CD4-positive, CD25-positive, alpha-beta regulatory T cell (primary cell): ENCODE results near the gene USP54. TPM values are rescaled to one million over a fixed set of nuclear protein-coding genes. Genes with fewer than 3 reads are reported as not detected.

ENCODE experiments used
- ATAC-seq, 2 donors: fragments of 150-1000 bp; cut with Tn5 transposase; one replicate each; pipeline ENCODE4 v1.10.0; 2021; ENCODE audit warnings: low read depth in 2 of 2, moderate number of reproducible peaks in 2 of 2, moderate library complexity in 1 of 2
- DNase-seq, 3 donors: peaks; one replicate each; pipeline versions ENCODE4 v3.0.0 to v3.0.0-alpha.2; 2012 to 2022; ENCODE audit warnings: mixed read lengths in 1 of 3
- H3K27ac ChIP-seq: one replicate; pipeline ENCODE4 v1.7.0; 2013; ENCODE audit warnings: mild to moderate bottlenecking, low read length; ENCODE audit not compliant: insufficient read depth, poor library complexity, severe bottlenecking
- H3K27me3 ChIP-seq: one replicate; pipeline ENCODE4 v1.7.0; 2013; ENCODE audit warnings: low read length; ENCODE audit not compliant: control insufficient read depth, insufficient read depth
- H3K36me3 ChIP-seq: one replicate; pipeline ENCODE4 v1.7.0; 2013; ENCODE audit warnings: mild to moderate bottlenecking, low read length, moderate library complexity; ENCODE audit not compliant: control insufficient read depth, insufficient read depth
- H3K4me1 ChIP-seq: 2 replicates; pipeline ENCODE4 v1.7.0; 2013; ENCODE audit warnings: mild to moderate bottlenecking, low read length; ENCODE audit not compliant: insufficient read depth, control insufficient read depth, poor library complexity, severe bottlenecking
- H3K4me3 ChIP-seq: one replicate; pipeline ENCODE4 v1.7.0; 2013; ENCODE audit warnings: low read depth, mild to moderate bottlenecking, low read length, moderate library complexity
- H3K9me3 ChIP-seq, 2 experiments: 1 replicate in 1 of 2; 2 replicates in 1 of 2; pipeline ENCODE4 v1.7.0; 2013; ENCODE audit warnings: low read length in 2 of 2, mild to moderate bottlenecking in 1 of 2, moderate library complexity in 1 of 2; ENCODE audit not compliant: control insufficient read depth in 2 of 2
- H3K27ac Mint-ChIP-seq, 3 donors: one replicate each; pipeline ENCODE4 v1.8.0; 2020 to 2022; ENCODE audit warnings: mild to moderate bottlenecking in 3 of 3, mixed read lengths in 3 of 3, moderate library complexity in 2 of 3
- H3K27me3 Mint-ChIP-seq: one replicate; pipeline ENCODE4 v1.8.0; 2022; ENCODE audit warnings: mild to moderate bottlenecking, mixed read lengths
- H3K36me3 Mint-ChIP-seq: one replicate; pipeline ENCODE4 v1.8.0; 2020; ENCODE audit warnings: mixed read lengths
- H3K4me1 Mint-ChIP-seq, 4 donors: one replicate each; pipeline ENCODE4 v1.8.0; 2020 to 2022; ENCODE audit warnings: mixed read lengths in 4 of 4, mild to moderate bottlenecking in 1 of 4
- H3K4me3 Mint-ChIP-seq, 4 donors: one replicate each; pipeline ENCODE4 v1.8.0; 2020 to 2022; ENCODE audit warnings: mild to moderate bottlenecking in 4 of 4, mixed read lengths in 4 of 4, moderate library complexity in 3 of 4
- H3K9me3 Mint-ChIP-seq, 7 donors: one replicate each; pipeline ENCODE4 v1.8.0; 2020 to 2022; ENCODE audit warnings: mixed read lengths in 7 of 7, mild to moderate bottlenecking in 3 of 7, moderate library complexity in 2 of 7
- polyA plus RNA-seq, 4 donors: library from polyadenylated mRNA; unstranded; fragments of 300-500 nt; fragmentation: Illumina TruSeq; gene quantifications; one replicate each; pipeline ENCODE4 v1.2.3, GENCODE V29; 2021
- total RNA-seq: library from RNA; stranded (reverse); gene quantifications from one replicate; pipeline ENCODE4 v1.2.3, GENCODE V29; 2022

The USP54 gene
- total and polyA plus RNA-seq, 5 donors from 2014 or later = 0.84 to 4.2 (median 1.1) TPM

- no peak for ATAC-seq
- Mint-ChIP-seq H3K9me3 (peaks cover 0 to 5% (median 0%) of the 10 kb centered on the region in 7 donors), H3K4me3 (no peak overlapping the region), H3K4me1 (peaks cover 20 to 67% (median 55%) of the 10 kb centered on the region in 4 donors), H3K27ac (peak overlapping the region in 2 of 3 donors; percentile 31 to 45), H3K27me3 (no peaks in the 10 kb centered on the region), H3K36me3 (peaks cover 2% of the 10 kb centered on the region)
- H3K9me3 ChIP-seq = no peaks in the 10 kb centered on the region
- H3K27ac ChIP-seq = no peak overlapping the region
- DNase-seq = no peak
- no peaks in the 10 kb centered on the region for H3K36me3 ChIP-seq
- no peaks in the 10 kb centered on the region for H3K27me3 ChIP-seq
- H3K4me3 ChIP-seq = no peak overlapping the region
- peaks cover 58% of the 10 kb centered on the region for H3K4me1 ChIP-seq
Observed at GRCh38 chr10:73497623-73498022, 93.5 kb downstream of the USP54 start.

GRCh38 chr10:73495884-73496674, 95.1 kb downstream of the USP54 start, which contains the start of gene PPP3CB:
TSS of gene PPP3CB (minus strand) at chr10:73496024. CDS start at chr10:73495889, 135 bp downstream.
- no peaks in the 10 kb centered on the region for H3K27me3 Mint-ChIP-seq
- H3K36me3 ChIP-seq = no peaks in the 10 kb centered on the region
- peak within 1 kb of the TSS; percentile 95 for H3K4me3 ChIP-seq
- peak; percentile 80 to 85 for ATAC-seq
- no peaks in the 10 kb centered on the region for H3K27me3 ChIP-seq
- H3K36me3 Mint-ChIP-seq = peaks cover 3% of the 10 kb centered on the region
- H3K4me1 Mint-ChIP-seq = peaks cover 14 to 63% (median 52%) of the 10 kb centered on the region in 4 donors
- peaks cover 58% of the 10 kb centered on the region for H3K4me1 ChIP-seq
- H3K27ac ChIP-seq = peak within 1 kb of the TSS; percentile 95
- H3K9me3 ChIP-seq = no peaks in the 10 kb centered on the region
- no peaks in the 10 kb centered on the region for H3K9me3 Mint-ChIP-seq
- DNase-seq = peak; percentile 85 to 98 (median 86)
- H3K27ac Mint-ChIP-seq = peak within 1 kb of the TSS; percentile 93 to 98 (median 98)
- peak within 1 kb of the TSS; percentile 84 to 98 (median 94) for H3K4me3 Mint-ChIP-seq

- Mint-ChIP-seq H3K27ac (peak overlapping the region; percentile 93 to 98 (median 98)), H3K4me3 (peak overlapping the region; percentile 84 to 98 (median 94)), H3K9me3 (no peaks in the 10 kb centered on the region), H3K4me1 (peaks cover 12 to 59% (median 50%) of the 10 kb centered on the region in 4 donors), H3K27me3 (no peaks in the 10 kb centered on the region), H3K36me3 (peaks cover 3% of the 10 kb centered on the region)
- peak; percentile 86 to 87 for ATAC-seq
- Histone ChIP-seq H3K4me1 (peaks cover 55% of the 10 kb centered on the region), H3K36me3 (no peaks in the 10 kb centered on the region), H3K27me3 (no peaks in the 10 kb centered on the region), H3K4me3 (peak overlapping the region; percentile 90), H3K27ac (peak overlapping the region; percentile 95), H3K9me3 (no peaks in the 10 kb centered on the region)
- peak; percentile 88 to 97 (median 90) for DNase-seq
Observed at GRCh38 chr10:73495226-73495883, 95.8 kb downstream of the USP54 start.

- H3K36me3 ChIP-seq = no peaks in the 10 kb centered on the region
- peak overlapping the region; percentile 95 for H3K27ac ChIP-seq
- peaks cover 58% of the 10 kb centered on the region for H3K4me1 ChIP-seq
- peak overlapping the region; percentile 90 for H3K4me3 ChIP-seq
- H3K9me3 ChIP-seq = no peaks in the 10 kb centered on the region
- ATAC-seq (no peak), DNase-seq (no peak)
- Mint-ChIP-seq H3K36me3 (peaks cover 6% of the 10 kb centered on the region), H3K4me1 (peaks cover 17 to 61% (median 53%) of the 10 kb centered on the region in 4 donors), H3K9me3 (no peaks in the 10 kb centered on the region), H3K27me3 (no peaks in the 10 kb centered on the region), H3K27ac (peak overlapping the region; percentile 93 to 98 (median 98)), H3K4me3 (peak overlapping the region; percentile 84 to 98 (median 94))
- H3K27me3 ChIP-seq = no peaks in the 10 kb centered on the region
Observed at GRCh38 chr10:73494877-73495225, 96.3 kb downstream of the USP54 start.

GRCh38 chr10:73494213-73494612, 96.9 kb downstream of the USP54 start:
- H3K9me3 ChIP-seq = no peaks in the 10 kb centered on the region
- DNase-seq = no peak
- H3K36me3 ChIP-seq = no peaks in the 10 kb centered on the region
- Mint-ChIP-seq H3K27ac (peak overlapping the region in 2 of 3 donors; percentile 67 to 79), H3K36me3 (peaks cover 7% of the 10 kb centered on the region), H3K4me3 (peak overlapping the region; percentile 78 to 91 (median 84)), H3K9me3 (no peaks in the 10 kb centered on the region), H3K4me1 (peaks cover 18 to 64% (median 55%) of the 10 kb centered on the region in 4 donors), H3K27me3 (no peaks in the 10 kb centered on the region)
- H3K27me3 ChIP-seq = no peaks in the 10 kb centered on the region
- H3K27ac ChIP-seq = peak overlapping the region; percentile 95
- H3K4me1 ChIP-seq = peaks cover 61% of the 10 kb centered on the region
- ATAC-seq = no peak
- peak overlapping the region; percentile 90 for H3K4me3 ChIP-seq

GRCh38 chr10:73493781-73494180, 97.4 kb downstream of the USP54 start:
- Histone ChIP-seq H3K27ac (peak overlapping the region; percentile 95), H3K9me3 (no peaks in the 10 kb centered on the region), H3K4me3 (peak overlapping the region; percentile 90), H3K36me3 (no peaks in the 10 kb centered on the region), H3K27me3 (no peaks in the 10 kb centered on the region), H3K4me1 (peaks cover 61% of the 10 kb centered on the region)
- peaks cover 0 to 3% (median 0%) of the 10 kb centered on the region in 7 donors for H3K9me3 Mint-ChIP-seq
- H3K4me1 Mint-ChIP-seq = peaks cover 23 to 68% (median 58%) of the 10 kb centered on the region in 4 donors
- peak overlapping the region; percentile 45 to 79 (median 67) for H3K27ac Mint-ChIP-seq
- H3K27me3 Mint-ChIP-seq = no peaks in the 10 kb centered on the region
- peak overlapping the region; percentile 78 to 91 (median 84) for H3K4me3 Mint-ChIP-seq
- DNase-seq (no peak), ATAC-seq (no peak)
- H3K36me3 Mint-ChIP-seq = peaks cover 10% of the 10 kb centered on the region

GRCh38 chr10:73486601-73487000, 104.5 kb downstream of the USP54 start:
- ATAC-seq (no peak), DNase-seq (no peak)
- Histone ChIP-seq H3K4me1 (peaks cover 15% of the 10 kb centered on the region), H3K9me3 (no peaks in the 10 kb centered on the region), H3K27ac (no peak overlapping the region), H3K4me3 (no peak overlapping the region), H3K36me3 (peaks cover 8% of the 10 kb centered on the region), H3K27me3 (no peaks in the 10 kb centered on the region)
- H3K36me3 Mint-ChIP-seq = peaks cover 22% of the 10 kb centered on the region
- H3K9me3 Mint-ChIP-seq = peaks cover 0 to 5% (median 0%) of the 10 kb centered on the region in 7 donors
- peaks cover 25 to 50% (median 37%) of the 10 kb centered on the region in 4 donors for H3K4me1 Mint-ChIP-seq
- H3K4me3 Mint-ChIP-seq = no peak overlapping the region
- H3K27me3 Mint-ChIP-seq = no peaks in the 10 kb centered on the region
- no peak overlapping the region for H3K27ac Mint-ChIP-seq
